ENCODE results near the gene GALR3.
"Not testable (repeated sequence)": the region's sequence is repeated elsewhere in the genome, so short reads cannot be mapped to it uniquely, and the experiment has no call there.

GALR3 gene

GRCh38 chr22:37792494-37792893, 30.7 kb upstream of the GALR3 start:
- Histone ChIP-seq H3K4me3 (ENCODE audit: low read length) (no peak overlapping the region), H3K36me3 (ENCODE audit: control insufficient read depth, insufficient read depth, low read length) (no peaks in the 10 kb centered on the region), H2BK120ac (ENCODE audit: low read depth, low read length) (no peak overlapping the region)

DNA sequence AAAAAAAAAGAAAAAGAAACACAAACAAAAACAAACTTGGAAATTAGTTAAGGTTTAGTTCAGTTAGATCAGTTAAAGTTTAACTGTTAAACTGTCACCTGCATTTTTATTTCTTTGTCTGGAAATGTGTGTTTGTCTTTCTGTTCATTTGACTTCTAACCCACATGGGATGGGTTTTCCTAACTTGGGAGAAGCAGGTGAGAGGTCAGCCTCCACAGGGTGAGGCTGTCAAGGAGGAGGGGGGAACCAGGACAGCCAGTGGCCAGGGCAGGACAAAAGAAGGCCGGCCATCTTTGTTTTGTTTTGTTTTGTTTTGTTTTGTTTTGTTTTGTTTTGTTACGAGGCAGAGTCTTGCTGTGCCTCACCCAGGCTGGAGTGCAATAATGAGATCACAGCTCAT, 28.8 kb upstream of the GALR3 start:
- Histone ChIP-seq H2BK120ac (ENCODE audit: low read depth, low read length) (no peak overlapping the region), H2BK5ac (ENCODE audit: low read length) (no peak overlapping the region), H3K9ac (ENCODE audit: low read length) (no peak overlapping the region), H3K79me2 (ENCODE audit: control insufficient read depth, insufficient read depth, low read length) (no peaks in the 10 kb centered on the region), H3K4me3 (ENCODE audit: low read length) (no peak overlapping the region), H3K4me1 (ENCODE audit: control insufficient read depth, low read depth, low read length) (no peaks in the 10 kb centered on the region), H3K4me2 (ENCODE audit: low read length) (no peak overlapping the region), H3K79me1 (ENCODE audit: low read length) (no peaks in the 10 kb centered on the region), H2AK5ac (ENCODE audit: low read length) (no peak overlapping the region), H3K18ac (ENCODE audit: low read length) (no peak overlapping the region), H3K27me3 (ENCODE audit: insufficient read depth, low read length, poor library complexity) (no peaks in the 10 kb centered on the region), H4K5ac (ENCODE audit: low read length) (no peak overlapping the region), H3K27ac (ENCODE audit: low read depth, low read length) (no peak overlapping the region), H3K36me3 (ENCODE audit: control insufficient read depth, insufficient read depth, low read length) (no peaks in the 10 kb centered on the region), H3K4ac (ENCODE audit: low read depth, low read length) (no peak overlapping the region), H4K8ac (ENCODE audit: low read depth, low read length) (no peak overlapping the region), H2BK15ac (replicated peaks; ENCODE audit: low read depth) (no peak overlapping the region), H3K56ac (ENCODE audit: low read length) (no peak overlapping the region), H3K23ac (ENCODE audit: low read length) (no peak overlapping the region)
- no CpG with 5 or more reads among the region's 2 CpGs for WGBS (ENCODE audit: extremely low coverage, insufficient coverage, low lambda C conversion rate)
- DNase-seq: no peak

More at GRCh38 chr22:37792494-37792893, 30.7 kb upstream of the GALR3 start:
- no peak overlapping the region for H3K4ac ChIP-seq (ENCODE audit: low read depth, low read length)
- no peaks in the 10 kb centered on the region for H3K79me2 ChIP-seq (ENCODE audit: control insufficient read depth, insufficient read depth, low read length)
- no peak overlapping the region for H4K5ac ChIP-seq (ENCODE audit: low read length)
- H3K56ac ChIP-seq (ENCODE audit: low read length): no peak overlapping the region
- H3K4me2 ChIP-seq (ENCODE audit: low read length): no peak overlapping the region
- H4K8ac ChIP-seq (ENCODE audit: low read depth, low read length): no peak overlapping the region
- H3K9ac ChIP-seq (ENCODE audit: low read length): no peak overlapping the region
- H3K79me1 ChIP-seq (ENCODE audit: low read length): no peaks in the 10 kb centered on the region
- H2BK15ac ChIP-seq (replicated peaks; ENCODE audit: low read depth): no peak overlapping the region
- no peak overlapping the region for H3K23ac ChIP-seq (ENCODE audit: low read length)
- DNase-seq: no peak
- no peak overlapping the region for H3K18ac ChIP-seq (ENCODE audit: low read length)
- H3K27me3 ChIP-seq (ENCODE audit: insufficient read depth, low read length, poor library complexity): no peaks in the 10 kb centered on the region
- H2BK5ac ChIP-seq (ENCODE audit: low read length): no peak overlapping the region
- H2AK5ac ChIP-seq (ENCODE audit: low read length): no peak overlapping the region
- H3K27ac ChIP-seq (ENCODE audit: low read depth, low read length): no peak overlapping the region
- whole genome bisulfite sequencing (ENCODE audit: extremely low coverage, insufficient coverage, low lambda C conversion rate): no CpG with 5 or more reads among the region's 6 CpGs
- H3K4me1 ChIP-seq (ENCODE audit: control insufficient read depth, low read depth, low read length): no peaks in the 10 kb centered on the region

DNA sequence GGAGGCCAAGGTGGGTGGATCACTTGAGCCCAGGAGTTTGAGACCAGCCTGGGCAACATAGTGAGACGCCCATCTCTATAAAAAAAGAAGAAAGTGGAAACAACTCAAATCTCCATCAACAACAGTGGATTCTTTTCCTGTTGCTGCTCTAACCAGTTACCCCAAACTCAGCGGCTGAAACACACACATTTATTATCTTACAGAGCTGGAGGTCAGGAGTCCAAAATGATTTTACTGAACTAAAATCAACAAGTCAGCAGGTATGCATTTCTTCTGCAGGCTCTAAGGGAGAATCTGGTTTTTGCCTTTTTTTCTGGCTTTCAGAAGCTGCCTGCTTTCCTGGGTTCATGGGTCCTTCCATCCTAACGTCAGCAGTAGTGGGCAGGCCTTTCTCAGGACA, 27.1 kb upstream of the GALR3 start:
- no peak overlapping the region for H2BK5ac ChIP-seq (ENCODE audit: low read length)
- no peak overlapping the region for H2BK120ac ChIP-seq (ENCODE audit: low read depth, low read length)
- H3K9ac ChIP-seq (ENCODE audit: low read length): no peak overlapping the region
- WGBS (ENCODE audit: extremely low coverage, insufficient coverage, low lambda C conversion rate): no CpG with 5 or more reads among the region's 3 CpGs
- no peaks in the 10 kb centered on the region for H3K27me3 ChIP-seq (ENCODE audit: insufficient read depth, low read length, poor library complexity)
- no peak overlapping the region for H3K4ac ChIP-seq (ENCODE audit: low read depth, low read length)
- H3K4me2 ChIP-seq (ENCODE audit: low read length): no peak overlapping the region
- H3K56ac ChIP-seq (ENCODE audit: low read length): no peak overlapping the region
- H3K4me1 ChIP-seq (ENCODE audit: control insufficient read depth, low read depth, low read length): no peaks in the 10 kb centered on the region
- no peak overlapping the region for H2BK15ac ChIP-seq (replicated peaks; ENCODE audit: low read depth)
- H3K36me3 ChIP-seq (ENCODE audit: control insufficient read depth, insufficient read depth, low read length): no peaks in the 10 kb centered on the region
- H3K27ac ChIP-seq (ENCODE audit: low read depth, low read length): no peak overlapping the region
- no peak overlapping the region for H3K4me3 ChIP-seq (ENCODE audit: low read length)
- no peak overlapping the region for H3K23ac ChIP-seq (ENCODE audit: low read length)
- H3K79me2 ChIP-seq (ENCODE audit: control insufficient read depth, insufficient read depth, low read length): no peaks in the 10 kb centered on the region
- no peak overlapping the region for H2AK5ac ChIP-seq (ENCODE audit: low read length)
- no peak overlapping the region for H3K18ac ChIP-seq (ENCODE audit: low read length)
- no peak overlapping the region for H4K8ac ChIP-seq (ENCODE audit: low read depth, low read length)
- no peak overlapping the region for H4K5ac ChIP-seq (ENCODE audit: low read length)
- no peak for DNase-seq
- no peaks in the 10 kb centered on the region for H3K79me1 ChIP-seq (ENCODE audit: low read length)

DNA sequence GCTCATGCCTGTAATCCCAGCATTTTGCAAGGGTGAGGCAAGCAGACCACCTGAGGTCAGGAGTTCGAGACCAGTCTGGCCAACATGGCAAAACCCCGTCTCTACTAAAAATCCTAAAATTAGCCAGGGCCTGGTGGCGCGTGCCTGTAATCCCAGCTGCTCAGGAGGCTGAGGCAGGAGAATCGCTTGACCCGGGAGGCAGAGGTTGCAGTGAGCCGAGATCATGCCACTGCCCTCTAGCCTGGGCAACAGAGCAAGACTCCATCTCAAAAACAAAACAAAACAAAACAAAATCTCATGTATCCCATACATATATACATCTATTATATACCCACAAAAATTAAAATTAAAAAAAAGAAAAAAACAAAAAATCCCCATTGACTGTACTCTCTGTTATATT, 25.9 kb upstream of the GALR3 start:
- no CpG with 5 or more reads among the region's 7 CpGs for WGBS (ENCODE audit: extremely low coverage, insufficient coverage, low lambda C conversion rate)
- H4K5ac ChIP-seq (ENCODE audit: low read length): not testable (repeated sequence)

GRCh38 chr22:37797874-37798500, 25.2 kb upstream of the GALR3 start:
- no peak overlapping the region for H3K56ac ChIP-seq (ENCODE audit: low read length)
- peaks cover 2% of the 10 kb centered on the region for H3K4me1 ChIP-seq (ENCODE audit: control insufficient read depth, low read depth, low read length)
- no peak overlapping the region for H3K23ac ChIP-seq (ENCODE audit: low read length)
- H3K18ac ChIP-seq (ENCODE audit: low read length): no peak overlapping the region
- H3K36me3 ChIP-seq (ENCODE audit: control insufficient read depth, insufficient read depth, low read length): no peaks in the 10 kb centered on the region
- no peak overlapping the region for H2BK5ac ChIP-seq (ENCODE audit: low read length)
- no peaks in the 10 kb centered on the region for H3K79me1 ChIP-seq (ENCODE audit: low read length)
- H3K4ac ChIP-seq (ENCODE audit: low read depth, low read length): no peak overlapping the region
- H3K4me3 ChIP-seq (ENCODE audit: low read length): no peak overlapping the region
- no peak overlapping the region for H4K8ac ChIP-seq (ENCODE audit: low read depth, low read length)
- peaks cover 2% of the 10 kb centered on the region for H3K27me3 ChIP-seq (ENCODE audit: insufficient read depth, low read length, poor library complexity)
- no peak overlapping the region for H2BK120ac ChIP-seq (ENCODE audit: low read depth, low read length)
- H2AK5ac ChIP-seq (ENCODE audit: low read length): no peak overlapping the region
- H3K79me2 ChIP-seq (ENCODE audit: control insufficient read depth, insufficient read depth, low read length): no peaks in the 10 kb centered on the region
- H3K27ac ChIP-seq (ENCODE audit: low read depth, low read length): no peak overlapping the region
- H2BK15ac ChIP-seq (replicated peaks; ENCODE audit: low read depth): no peak overlapping the region
- no CpG with 5 or more reads among the region's 14 CpGs for WGBS (ENCODE audit: extremely low coverage, insufficient coverage, low lambda C conversion rate)
- DNase-seq: no peak
- no peak overlapping the region for H4K5ac ChIP-seq (ENCODE audit: low read length)
- H3K4me2 ChIP-seq (ENCODE audit: low read length): no peak overlapping the region
- H3K9ac ChIP-seq (ENCODE audit: low read length): no peak overlapping the region

More for the DNA sequence above, 25.9 kb upstream of the GALR3 start:
- H2BK15ac ChIP-seq (replicated peaks; ENCODE audit: low read depth); H2BK120ac ChIP-seq (ENCODE audit: low read depth, low read length); H3K56ac ChIP-seq (ENCODE audit: low read length); H3K27me3 ChIP-seq (ENCODE audit: insufficient read depth, low read length, poor library complexity); H3K27ac ChIP-seq (ENCODE audit: low read depth, low read length); H2AK5ac ChIP-seq (ENCODE audit: low read length); H3K4me3 ChIP-seq (ENCODE audit: low read length); H3K18ac ChIP-seq (ENCODE audit: low read length); H3K36me3 ChIP-seq (ENCODE audit: control insufficient read depth, insufficient read depth, low read length); H4K8ac ChIP-seq (ENCODE audit: low read depth, low read length); H3K79me1 ChIP-seq (ENCODE audit: low read length); DNase-seq; H3K79me2 ChIP-seq (ENCODE audit: control insufficient read depth, insufficient read depth, low read length); H3K9ac ChIP-seq (ENCODE audit: low read length); H2BK5ac ChIP-seq (ENCODE audit: low read length); H3K4ac ChIP-seq (ENCODE audit: low read depth, low read length); H3K4me1 ChIP-seq (ENCODE audit: control insufficient read depth, low read depth, low read length); H3K4me2 ChIP-seq (ENCODE audit: low read length); H3K23ac ChIP-seq (ENCODE audit: low read length): not testable (repeated sequence)

- not testable (repeated sequence) for H3K4ac ChIP-seq (ENCODE audit: low read depth, low read length); H3K4me3 ChIP-seq (ENCODE audit: low read length); H3K79me2 ChIP-seq (ENCODE audit: control insufficient read depth, insufficient read depth, low read length); H2BK15ac ChIP-seq (replicated peaks; ENCODE audit: low read depth); H3K27ac ChIP-seq (ENCODE audit: low read depth, low read length); H3K36me3 ChIP-seq (ENCODE audit: control insufficient read depth, insufficient read depth, low read length); H3K23ac ChIP-seq (ENCODE audit: low read length); H3K79me1 ChIP-seq (ENCODE audit: low read length); H3K56ac ChIP-seq (ENCODE audit: low read length); H3K4me1 ChIP-seq (ENCODE audit: control insufficient read depth, low read depth, low read length); DNase-seq; H2AK5ac ChIP-seq (ENCODE audit: low read length); H4K8ac ChIP-seq (ENCODE audit: low read depth, low read length); H2BK120ac ChIP-seq (ENCODE audit: low read depth, low read length); H3K18ac ChIP-seq (ENCODE audit: low read length); H2BK5ac ChIP-seq (ENCODE audit: low read length); H3K4me2 ChIP-seq (ENCODE audit: low read length); H4K5ac ChIP-seq (ENCODE audit: low read length); H3K9ac ChIP-seq (ENCODE audit: low read length)
- whole genome bisulfite sequencing (ENCODE audit: extremely low coverage, insufficient coverage, low lambda C conversion rate): no CpG with 5 or more reads among the region's 9 CpGs
- peaks cover 12% of the 10 kb centered on the region for H3K27me3 ChIP-seq (ENCODE audit: insufficient read depth, low read length, poor library complexity)
These were observed 23.2 kb upstream of the GALR3 start for GRCh38 chr22:37799979-37800378.
